H1 (cell line): ENCODE data around the gene FGD5. TPM values are rescaled to one million over a fixed set of nuclear protein-coding genes. Genes with fewer than 3 reads are reported as not detected.

Experiments used
- CTCF ChIA-PET: fragments of 300-600 bp; sonication (Branson Sonifier 250); formaldehyde crosslinking; loops from one replicate; lab custom pipeline; 2021; ENCODE audit not compliant: partially characterized antibody; lab: Charles Lee
- POLR2A ChIA-PET: fragments of 300-600 bp; sonication (Branson Sonifier 250); formaldehyde crosslinking; loops from one replicate; lab custom pipeline; 2021; ENCODE audit warnings: inconsistent platforms; ENCODE audit not compliant: partially characterized antibody; lab: Charles Lee
- DNase-seq, 2 experiments: peaks; one replicate each; pipeline versions ENCODE4 v3.0.0 to v3.0.0-alpha.2; 2010 to 2022; ENCODE audit warnings: low spot score in 2 of 2, low read depth in 1 of 2, mixed read lengths in 1 of 2
- FAIRE-seq: peaks from 2 replicates; lab custom pipeline; 2011; peaks lifted over from hg19 to GRCh38; lab: Jason Lieb, UNC
- H2AFZ ChIP-seq: 2 replicates; pipeline ENCODE4 v1.8.1; 2012; ENCODE audit warnings: low read length, inconsistent platforms
- H2AK5ac ChIP-seq: 2 replicates; pipeline ENCODE4 v1.6.1; 2013; ENCODE audit warnings: low read depth, low read length
- H2BK120ac ChIP-seq: replicated peaks from 2 replicates; pipeline ENCODE3; 2013; ENCODE audit warnings: low read depth, low read length, inconsistent platforms
- H2BK12ac ChIP-seq: 2 replicates; pipeline ENCODE4 v1.6.1; 2013; ENCODE audit warnings: low read depth, low read length
- H2BK15ac ChIP-seq: 2 replicates; pipeline ENCODE4 v1.6.1; 2013; ENCODE audit warnings: low read length
- H2BK20ac ChIP-seq: 2 replicates; pipeline ENCODE4 v1.6.1; 2013; ENCODE audit warnings: low read length
- H2BK5ac ChIP-seq: 2 replicates; pipeline ENCODE4 v1.6.1; 2013; ENCODE audit warnings: low read depth, low read length
- H3K14ac ChIP-seq: 2 replicates; pipeline ENCODE4 v1.6.1; 2013; ENCODE audit warnings: inconsistent platforms; ENCODE audit not compliant: insufficient read length
- H3K18ac ChIP-seq: 2 replicates; pipeline ENCODE4 v1.6.1; 2013; ENCODE audit warnings: low read length; ENCODE audit errors: extremely low read depth
- H3K23ac ChIP-seq: 2 replicates; pipeline ENCODE4 v1.6.1; 2013; ENCODE audit warnings: inconsistent platforms; ENCODE audit not compliant: insufficient read length
- H3K23me2 ChIP-seq: 2 replicates; pipeline ENCODE4 v1.6.1; 2013; ENCODE audit warnings: low read depth, low read length
- H3K27ac ChIP-seq: 2 replicates; pipeline ENCODE4 v1.6.1; 2011; ENCODE audit warnings: low read depth, low read length, inconsistent platforms
- H3K27me3 ChIP-seq, 4 experiments: replicated peaks in 1 of 4; 1 replicate in 1 of 4; 2 replicates in 3 of 4; pipeline versions ENCODE4 v1.6.1 to v1.8.1; 2011 to 2013; ENCODE audit warnings: low read length in 3 of 4, mild to moderate bottlenecking in 3 of 4, inconsistent platforms in 2 of 4, mixed read lengths in 2 of 4, moderate library complexity in 1 of 4; ENCODE audit not compliant: control insufficient read depth in 3 of 4, insufficient read depth in 3 of 4; ENCODE audit errors: extremely low read depth in 1 of 4
- H3K36me3 ChIP-seq, 4 experiments: 2 replicates each; pipeline versions ENCODE4 v1.6.1 to v1.8.1; 2011 to 2013; ENCODE audit warnings: mild to moderate bottlenecking in 4 of 4, low read length in 3 of 4, moderate library complexity in 2 of 4, control low read depth in 1 of 4, inconsistent platforms in 1 of 4; ENCODE audit not compliant: insufficient read depth in 4 of 4, control insufficient read depth in 2 of 4
- H3K4ac ChIP-seq: replicated peaks from 2 replicates; pipeline ENCODE3; 2013; ENCODE audit warnings: low read length, low read depth, mixed read lengths, inconsistent platforms; ENCODE audit not compliant: insufficient read length
- H3K4me1 ChIP-seq, 4 experiments: replicated peaks in 1 of 4; 1 replicate in 1 of 4; 2 replicates in 3 of 4; pipeline versions ENCODE4 v1.6.1 to v1.8.1; 2011 to 2013; ENCODE audit warnings: low read length in 3 of 4, inconsistent platforms in 2 of 4, mixed read lengths in 1 of 4; ENCODE audit not compliant: insufficient read depth in 4 of 4, control insufficient read depth in 3 of 4
- H3K4me2 ChIP-seq, 2 experiments: 2 replicates each; pipeline versions ENCODE4 v1.6.1 to v1.8.1; 2011 to 2013; ENCODE audit warnings: low read depth in 2 of 2, low read length in 2 of 2, control low read depth in 1 of 2, inconsistent platforms in 1 of 2, mild to moderate bottlenecking in 1 of 2; ENCODE audit not compliant: insufficient read depth in 1 of 2
- H3K4me3 ChIP-seq, 4 experiments: fragments of 200-600, 300-600 bp in 1 of 4; sonication (generic), shearing (Covaris generic), sonication (Bioruptor Twin) in 1 of 4; 2 replicates each; pipeline versions ENCODE4 v1.5.1 to v1.8.1; 2011 to 2016; ENCODE audit warnings: low read length in 4 of 4, low read depth in 3 of 4, control low read depth in 2 of 4, inconsistent platforms in 2 of 4, mild to moderate bottlenecking in 2 of 4, mixed read lengths in 1 of 4, moderate library complexity in 1 of 4; ENCODE audit not compliant: insufficient read depth in 2 of 4; ENCODE audit errors: extremely low read depth in 1 of 4
- H3K56ac ChIP-seq: replicated peaks from 2 replicates; pipeline ENCODE3; 2013; ENCODE audit warnings: low read depth, mild to moderate bottlenecking, mixed read lengths, low read length, inconsistent platforms; ENCODE audit not compliant: insufficient read length
- H3K79me1 ChIP-seq: 2 replicates; pipeline ENCODE4 v1.6.1; 2013; ENCODE audit warnings: low read depth, low read length, control low read depth
- H3K79me2 ChIP-seq, 2 experiments: 2 replicates each; pipeline versions ENCODE4 v1.6.1 to v1.8.1; 2012 to 2013; ENCODE audit warnings: low read length in 2 of 2, mild to moderate bottlenecking in 2 of 2, inconsistent platforms in 1 of 2; ENCODE audit not compliant: insufficient read depth in 2 of 2, control insufficient read depth in 1 of 2
- H3K9ac ChIP-seq, 4 experiments: replicated peaks in 1 of 4; 1 replicate in 1 of 4; 2 replicates in 3 of 4; pipeline versions ENCODE4 v1.6.1 to v1.8.1; 2011 to 2013; ENCODE audit warnings: low read depth in 3 of 4, low read length in 3 of 4, control low read depth in 2 of 4, mild to moderate bottlenecking in 2 of 4, moderate library complexity in 2 of 4, inconsistent platforms in 1 of 4; ENCODE audit errors: extremely low read depth in 1 of 4
- H3K9me3 ChIP-seq, 2 experiments: 2 replicates each; pipeline versions ENCODE4 v1.6.1 to v1.8.1; 2012 to 2013; ENCODE audit warnings: mild to moderate bottlenecking in 2 of 2, moderate library complexity in 2 of 2, control low read depth in 1 of 2, inconsistent platforms in 1 of 2, low read depth in 1 of 2, low read length in 1 of 2, mixed read lengths in 1 of 2; ENCODE audit not compliant: insufficient read depth in 2 of 2
- H4K20me1 ChIP-seq, 2 experiments: replicated peaks in 1 of 2; 2 replicates each; pipeline versions ENCODE3 to v1.8.1; 2011 to 2013; ENCODE audit warnings: inconsistent platforms in 2 of 2, low read length in 2 of 2, mild to moderate bottlenecking in 1 of 2; ENCODE audit not compliant: insufficient read depth in 2 of 2, control insufficient read depth in 1 of 2
- H4K5ac ChIP-seq: 2 replicates; pipeline ENCODE4 v1.6.1; 2013; ENCODE audit warnings: low read length, low read depth, mixed read lengths, inconsistent platforms; ENCODE audit not compliant: insufficient read length
- H4K8ac ChIP-seq: 2 replicates; pipeline ENCODE4 v1.8.0; 2013; ENCODE audit warnings: mild to moderate bottlenecking, moderate library complexity, low read length, inconsistent platforms; ENCODE audit not compliant: insufficient read depth; ENCODE audit errors: extremely low read depth
- H4K91ac ChIP-seq: replicated peaks from 2 replicates; pipeline ENCODE3; 2013; ENCODE audit warnings: low read length, mixed read lengths, inconsistent platforms; ENCODE audit not compliant: insufficient read length
- SIRT6 ChIP-seq: IDR thresholded peaks from one replicate; pipeline ENCODE4 v1.7.1; 2012; ENCODE audit warnings: low read length, inconsistent platforms
- WGBS, 2 experiments: shearing (Covaris generic) in 1 of 2; methylation state at CpG; one replicate each; pipeline versions ENCODE4 v1.1.6 to v1.1.7; 2013 to 2015; ENCODE audit warnings: low lambda C conversion rate in 2 of 2, mixed read lengths in 2 of 2, inconsistent platforms in 1 of 2, low coverage in 1 of 2, missing lambda C conversion rate in 1 of 2; ENCODE audit not compliant: insufficient replicate concordance in 2 of 2, insufficient coverage in 1 of 2, insufficient read length in 1 of 2; ENCODE audit errors: extremely low coverage in 1 of 2, missing lambda C conversion rate in 1 of 2; 5-methylcytosine and 5-hydroxymethylcytosine counted together
- polyA plus RNA-seq, 7 experiments: library from polyadenylated mRNA; depleted of rRNA in 3 of 7; stranded (reverse) in 5 of 7; unstranded in 2 of 7; fragments of >200 nt in 5 of 7; fragments of 200-250 nt in 2 of 7; gene quantifications; 1 replicate in 5 of 7; 2 replicates in 1 of 7; 4 replicates in 1 of 7; pipeline versions ENCODE4 v1.2.1 to v1.2.3, GENCODE V29; 2011 to 2013; ENCODE audit warnings: missing spikeins in 2 of 7, mixed read lengths in 2 of 7
- total RNA-seq: library from RNA; stranded (reverse); fragmentation: NEBNext Ultra II Directional; extraction: Animal tissue kit (Norgen Biotek cat#: 25700); gene quantifications from 2 replicates; pipeline ENCODE4 v1.2.1, GENCODE V29; 2021

Gene FGD5
- total and polyA plus RNA-seq, 2 of the 8 experiments (the other 6 are each of a cell fraction or from before 2014, with no cell fraction given) = 4.7 to 14.3 TPM

DNA sequence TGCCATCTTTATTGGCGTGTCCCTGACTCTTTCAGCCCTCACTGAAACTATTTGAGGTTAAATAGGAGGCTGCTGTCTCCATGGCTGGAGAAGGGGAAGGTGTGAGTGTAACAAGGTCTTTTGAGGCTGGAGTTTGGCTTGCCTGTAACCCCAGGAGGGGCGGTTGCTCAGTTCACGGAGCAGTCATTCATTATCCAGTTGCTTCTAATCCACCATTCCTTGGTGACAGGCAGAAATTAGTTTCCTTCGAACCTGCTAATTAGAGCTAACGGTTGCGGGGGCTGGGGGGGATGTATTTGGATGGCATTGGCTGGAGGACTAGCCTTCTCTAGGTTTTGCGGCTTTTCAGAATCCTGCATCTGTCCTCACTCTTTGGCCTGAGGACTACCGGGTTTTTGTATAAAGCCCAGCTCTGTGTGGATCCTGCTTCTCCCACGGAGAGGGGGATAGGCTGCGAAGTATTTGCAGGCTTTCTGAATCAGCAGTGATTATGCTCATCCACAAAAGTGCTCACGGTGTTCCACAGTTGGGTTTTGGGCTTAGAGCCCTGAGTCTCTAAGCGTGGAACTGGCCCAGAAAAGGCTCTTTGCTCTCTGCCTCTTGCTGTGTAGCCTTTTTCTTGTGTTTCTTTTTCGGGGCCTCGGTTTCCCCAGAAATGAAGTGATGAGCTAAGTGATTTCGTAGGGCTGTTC, 18.6 kb downstream of the FGD5 start:
- Histone ChIP-seq H3K9ac (no peak overlapping the region), H3K79me2 (no peaks in the 10 kb centered on the region), H3K23me2 (no peaks in the 10 kb centered on the region), H3K18ac (no peak overlapping the region), H4K8ac (no peak overlapping the region), H3K27me3 (no peaks in the 10 kb centered on the region), H3K79me1 (peaks cover 4% of the 10 kb centered on the region; the same call in 1 of the 2 replicates), H3K36me3 (no peaks in the 10 kb centered on the region), H2BK12ac (no peak overlapping the region), H3K4me2 (no peak overlapping the region), H3K4me3 (no peak overlapping the region), H4K91ac (no peak overlapping the region), H2BK15ac (peak overlapping the region; percentile 4; the same call in 1 of the 2 replicates), H2BK120ac (no peak overlapping the region), H2BK20ac (no peak overlapping the region), H4K5ac (no peak overlapping the region), H2AK5ac (no peak overlapping the region), H2AFZ (no peak overlapping the region), H4K20me1 (peaks cover 0 to 2% of the 10 kb centered on the region in 2 experiments), H3K4ac (no peak overlapping the region), H3K14ac (no peak overlapping the region), H3K27ac (no peak overlapping the region), H3K56ac (no peak overlapping the region), H3K4me1 (peaks cover 1 to 11% (median 6%) of the 10 kb centered on the region in 4 experiments; a peak in 3 of 7 replicates), H3K9me3 (no peaks in the 10 kb centered on the region; a peak in 1 of 4 replicates), H2BK5ac (no peak overlapping the region; the same call in 1 of the 2 replicates), H3K23ac (no peak overlapping the region)
- POLR2A ChIA-PET = interaction anchor here (1.5 kb wide), 1 partner anchor 12 kb away, joined by 3 read pairs; no protein-coding TSS in a partner anchor
- CTCF ChIA-PET = interaction anchor here (1.0 to 2.1 kb wide), 14 partner anchors 9 to 86 kb away, joined by 3 to 7 read pairs (median 3); no protein-coding TSS in a partner anchor
- no peak for FAIRE-seq
- DNase-seq = no peak
- TF ChIP-seq SIRT6 = no peak
- 87% methylated on average over 15 of the region's 15 CpGs; no CpG with 5 or more reads in 1 of the 2 experiments for WGBS, 2 experiments
